H9 (cell line): Measurements from ENCODE around the gene MYO5C. TPM values are rescaled to one million over a fixed set of nuclear protein-coding genes. Genes with fewer than 3 reads are reported as not detected.

Source experiments
- DNase-seq: peaks from one replicate; pipeline ENCODE4 v3.0.0-alpha.2; 2017
- H2AFZ ChIP-seq: one replicate; pipeline ENCODE4 v1.6.1; 2013; ENCODE audit warnings: mild to moderate bottlenecking, low read length, control low read depth, moderate library complexity
- H2AK5ac ChIP-seq: 2 replicates; pipeline ENCODE4 v1.6.1; 2013; ENCODE audit warnings: low read length, control low read depth, mixed read lengths; ENCODE audit not compliant: insufficient read length
- H2BK120ac ChIP-seq: one replicate; pipeline ENCODE4 v1.6.1; 2013; ENCODE audit warnings: low read depth, mild to moderate bottlenecking, low read length, control low read depth, inconsistent platforms; ENCODE audit not compliant: poor library complexity, severe bottlenecking
- H2BK12ac ChIP-seq: 2 replicates; pipeline ENCODE4 v1.6.1; 2013; ENCODE audit warnings: low read length, control low read depth, mixed read lengths, low read depth; ENCODE audit not compliant: insufficient read length
- H2BK15ac ChIP-seq: 2 replicates; pipeline ENCODE4 v1.6.1; 2013; ENCODE audit warnings: low read depth, low read length, control low read depth
- H2BK20ac ChIP-seq: one replicate; pipeline ENCODE4 v1.6.1; 2013; ENCODE audit warnings: low read depth, mild to moderate bottlenecking, low read length, control low read depth, inconsistent platforms; ENCODE audit not compliant: poor library complexity, severe bottlenecking
- H2BK5ac ChIP-seq: 2 replicates; pipeline ENCODE4 v1.6.1; 2013; ENCODE audit warnings: low read length, control low read depth, mixed read lengths; ENCODE audit not compliant: insufficient read length
- H3K14ac ChIP-seq: 2 replicates; pipeline ENCODE4 v1.6.1; 2013; ENCODE audit warnings: low read length, control low read depth; ENCODE audit not compliant: insufficient read depth
- H3K18ac ChIP-seq: 2 replicates; pipeline ENCODE4 v1.6.1; 2013; ENCODE audit warnings: low read depth, mild to moderate bottlenecking, mixed read lengths, low read length, control low read depth; ENCODE audit not compliant: insufficient read length
- H3K23ac ChIP-seq: 2 replicates; pipeline ENCODE4 v1.6.1; 2013; ENCODE audit warnings: low read length, control low read depth, mixed read lengths, low read depth; ENCODE audit not compliant: insufficient read length
- H3K23me2 ChIP-seq: 2 replicates; pipeline ENCODE4 v1.6.1; 2013; ENCODE audit warnings: low read depth, mild to moderate bottlenecking, mixed read lengths, low read length, control low read depth; ENCODE audit not compliant: insufficient read length, poor library complexity, severe bottlenecking
- H3K27ac ChIP-seq: 2 replicates; pipeline ENCODE4 v1.5.1; 2013; ENCODE audit warnings: low read length, control low read depth, mixed read lengths, low read depth; ENCODE audit not compliant: insufficient read length
- H3K27me3 ChIP-seq: 2 replicates; pipeline ENCODE4 v1.6.1; 2013; ENCODE audit warnings: low read length, control low read depth, inconsistent platforms; ENCODE audit not compliant: insufficient read depth
- H3K4ac ChIP-seq: 2 replicates; pipeline ENCODE4 v1.6.1; 2013; ENCODE audit warnings: low read depth, mild to moderate bottlenecking, control low read depth, inconsistent platforms, low read length, moderate library complexity
- H3K4me1 ChIP-seq: 2 replicates; pipeline ENCODE4 v1.6.1; 2013; ENCODE audit warnings: low read length, control low read depth, inconsistent platforms; ENCODE audit not compliant: insufficient read depth
- H3K4me2 ChIP-seq: 2 replicates; pipeline ENCODE4 v1.6.1; 2013; ENCODE audit warnings: low read length, control low read depth, mixed read lengths; ENCODE audit not compliant: insufficient read length, insufficient read depth
- H3K56ac ChIP-seq: 2 replicates; pipeline ENCODE4 v1.6.1; 2013; ENCODE audit warnings: low read depth, mild to moderate bottlenecking, mixed read lengths, low read length, control low read depth; ENCODE audit not compliant: insufficient read length
- H3K79me1 ChIP-seq: 2 replicates; pipeline ENCODE4 v1.6.1; 2013; ENCODE audit warnings: low read depth, mild to moderate bottlenecking, moderate library complexity, low read length, control low read depth, inconsistent platforms; ENCODE audit not compliant: insufficient read depth, poor library complexity, severe bottlenecking
- H3K79me2 ChIP-seq: 2 replicates; pipeline ENCODE4 v1.6.1; 2013; ENCODE audit warnings: low read length, control low read depth, inconsistent platforms; ENCODE audit not compliant: insufficient read depth
- H3K9ac ChIP-seq: 2 replicates; pipeline ENCODE4 v1.6.1; 2013; ENCODE audit warnings: low read length, control low read depth, mixed read lengths; ENCODE audit not compliant: insufficient read length; ENCODE audit errors: extremely low read depth
- H3K9me3 ChIP-seq: one replicate; pipeline ENCODE4 v1.6.1; 2013; ENCODE audit warnings: low read depth, low read length, inconsistent platforms; ENCODE audit not compliant: control insufficient read depth
- H3T11ph ChIP-seq: one replicate; pipeline ENCODE4 v1.6.1; 2013; ENCODE audit warnings: mild to moderate bottlenecking, low read length, control low read depth, inconsistent platforms
- H4K20me1 ChIP-seq: one replicate; pipeline ENCODE4 v1.6.1; 2013; ENCODE audit not compliant: control insufficient read depth, insufficient read length, insufficient read depth
- H4K5ac ChIP-seq: 2 replicates; pipeline ENCODE4 v1.6.1; 2013; ENCODE audit warnings: low read depth, mild to moderate bottlenecking, mixed read lengths, low read length, control low read depth; ENCODE audit not compliant: insufficient read length
- H4K8ac ChIP-seq: replicated peaks from 2 replicates; pipeline ENCODE4 v1.6.1; 2013; ENCODE audit warnings: low read length, control low read depth, mixed read lengths, low read depth; ENCODE audit not compliant: insufficient read length
- H4K91ac ChIP-seq: 2 replicates; pipeline ENCODE4 v1.6.1; 2013; ENCODE audit warnings: low read depth, mild to moderate bottlenecking, moderate library complexity, mixed read lengths, low read length, control low read depth; ENCODE audit not compliant: insufficient read length
- H3K27ac Mint-ChIP-seq, 3 experiments: 2 replicates in 2 of 3; 3 replicates in 1 of 3; pipeline ENCODE4 v1.8.0; 2020 to 2021; ENCODE audit warnings: mixed read lengths in 3 of 3, mild to moderate bottlenecking in 1 of 3, moderate library complexity in 1 of 3
- H3K27me3 Mint-ChIP-seq: 2 replicates; pipeline ENCODE4 v1.8.0; 2021; ENCODE audit warnings: low read depth, mild to moderate bottlenecking, moderate library complexity, mixed read lengths
- H3K36me3 Mint-ChIP-seq, 3 experiments: 2 replicates in 2 of 3; 3 replicates in 1 of 3; pipeline ENCODE4 v1.8.0; 2020 to 2021; ENCODE audit warnings: low read depth in 3 of 3, mixed read lengths in 3 of 3; ENCODE audit not compliant: insufficient read depth in 1 of 3
- H3K4me1 Mint-ChIP-seq, 2 experiments: 2 replicates each; pipeline ENCODE4 v1.8.0; 2020; ENCODE audit warnings: mixed read lengths in 2 of 2
- H3K4me3 Mint-ChIP-seq, 2 experiments: 2 replicates in 1 of 2; 3 replicates in 1 of 2; pipeline ENCODE4 v1.8.0; 2020 to 2021; ENCODE audit warnings: mild to moderate bottlenecking in 2 of 2, mixed read lengths in 2 of 2, moderate library complexity in 1 of 2
- H3K9me3 Mint-ChIP-seq, 2 experiments: 2 replicates in 1 of 2; 3 replicates in 1 of 2; pipeline ENCODE4 v1.8.0; 2020; ENCODE audit warnings: mild to moderate bottlenecking in 2 of 2, mixed read lengths in 2 of 2, moderate library complexity in 1 of 2
- WGBS: extraction: QIAGEN DNeasy Blood & Tissue Kit; methylation state at CpG from one replicate; pipeline ENCODE4 v1.1.7; 2013; ENCODE audit warnings: missing lambda C conversion rate, low lambda C conversion rate, mixed read lengths; ENCODE audit not compliant: insufficient read length; ENCODE audit errors: extremely low coverage; 5-methylcytosine and 5-hydroxymethylcytosine counted together
- total RNA-seq: library from RNA; stranded (reverse); gene quantifications from 2 replicates; pipeline ENCODE4 v1.2.1, GENCODE V29; 2021
- TF ChIP-seq, protein P1 (sequence below): fragments of 200-600 bp; sonication (generic); conservative IDR thresholded peaks from 3 replicates; pipeline ENCODE4 v1.8.0; 2021; ENCODE audit warnings: antibody characterized with exemption, mild to moderate bottlenecking

The MYO5C gene
- total RNA-seq, 1 experiment from 2014 or later = 22.2 TPM

DNA sequence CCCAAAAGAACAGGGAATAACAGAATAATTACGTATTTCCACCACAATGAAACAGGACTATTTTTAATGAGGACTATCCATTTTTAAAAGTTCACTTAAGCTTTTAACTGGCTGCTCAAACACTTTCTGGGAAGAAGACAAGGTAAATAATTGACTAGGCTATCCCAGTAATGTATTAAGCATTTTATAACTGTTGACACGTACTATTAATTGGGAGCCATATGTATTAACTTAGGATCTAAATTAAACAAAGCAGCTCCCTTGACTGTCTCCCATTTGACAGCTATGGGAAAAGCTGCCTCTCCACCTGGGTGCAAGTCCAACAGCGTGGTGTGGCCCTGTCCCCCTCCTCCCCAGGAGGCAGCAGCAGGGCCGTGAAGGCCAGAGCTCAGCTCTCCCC, 36.1 kb downstream of the MYO5C start:
- Histone ChIP-seq H3K4me2 (no peak overlapping the region), H3K27me3 (no peaks in the 10 kb centered on the region), H3K79me2 (no peaks in the 10 kb centered on the region), H3K9ac (no peak overlapping the region), H4K5ac (no peak overlapping the region), H3K23me2 (no peaks in the 10 kb centered on the region), H3K27ac (no peak overlapping the region), H2AK5ac (no peak overlapping the region), H2BK20ac (no peak overlapping the region), H3T11ph (no peak overlapping the region), H3K18ac (no peak overlapping the region), H3K56ac (no peak overlapping the region), H2BK12ac (no peak overlapping the region), H3K23ac (no peak overlapping the region), H3K14ac (no peak overlapping the region), H4K8ac (no peak overlapping the region), H2BK5ac (no peak overlapping the region), H2BK120ac (no peak overlapping the region), H2BK15ac (no peak overlapping the region), H2AFZ (no peak overlapping the region), H3K79me1 (no peaks in the 10 kb centered on the region), H4K91ac (peak overlapping the region; percentile 82), H3K4ac (no peak overlapping the region), H3K4me1 (peaks cover 12% of the 10 kb centered on the region; the same call in 1 of the 2 replicates), H4K20me1 (no peaks in the 10 kb centered on the region), H3K9me3 (no peaks in the 10 kb centered on the region)
- H3K4me3 Mint-ChIP-seq = no peak overlapping the region
- no peaks in the 10 kb centered on the region for H3K9me3 Mint-ChIP-seq
- no peak for DNase-seq
- no peaks in the 10 kb centered on the region for H3K27me3 Mint-ChIP-seq
- no CpG with 5 or more reads among the region's 4 CpGs for WGBS
- TF ChIP-seq, protein P1, sequence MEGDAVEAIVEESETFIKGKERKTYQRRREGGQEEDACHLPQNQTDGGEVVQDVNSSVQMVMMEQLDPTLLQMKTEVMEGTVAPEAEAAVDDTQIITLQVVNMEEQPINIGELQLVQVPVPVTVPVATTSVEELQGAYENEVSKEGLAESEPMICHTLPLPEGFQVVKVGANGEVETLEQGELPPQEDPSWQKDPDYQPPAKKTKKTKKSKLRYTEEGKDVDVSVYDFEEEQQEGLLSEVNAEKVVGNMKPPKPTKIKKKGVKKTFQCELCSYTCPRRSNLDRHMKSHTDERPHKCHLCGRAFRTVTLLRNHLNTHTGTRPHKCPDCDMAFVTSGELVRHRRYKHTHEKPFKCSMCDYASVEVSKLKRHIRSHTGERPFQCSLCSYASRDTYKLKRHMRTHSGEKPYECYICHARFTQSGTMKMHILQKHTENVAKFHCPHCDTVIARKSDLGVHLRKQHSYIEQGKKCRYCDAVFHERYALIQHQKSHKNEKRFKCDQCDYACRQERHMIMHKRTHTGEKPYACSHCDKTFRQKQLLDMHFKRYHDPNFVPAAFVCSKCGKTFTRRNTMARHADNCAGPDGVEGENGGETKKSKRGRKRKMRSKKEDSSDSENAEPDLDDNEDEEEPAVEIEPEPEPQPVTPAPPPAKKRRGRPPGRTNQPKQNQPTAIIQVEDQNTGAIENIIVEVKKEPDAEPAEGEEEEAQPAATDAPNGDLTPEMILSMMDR = no peak
- peaks cover 6 to 46% (median 41%) of the 10 kb centered on the region in 3 experiments for H3K36me3 Mint-ChIP-seq
- peaks cover 62 to 65% of the 10 kb centered on the region in 2 experiments for H3K4me1 Mint-ChIP-seq
- peak overlapping the region in 1 of 3 experiments; percentile 99; a peak in 2 of 7 replicates for H3K27ac Mint-ChIP-seq
